ENCODE measurements around the gene NPAS1. TPM values are rescaled to one million over a fixed set of nuclear protein-coding genes. Genes with fewer than 3 reads are reported as not detected.
A peak's percentile ranks its signal among the peaks of the same experiment; 100 is the strongest.
"Not testable (repeated sequence)": the region's sequence is repeated elsewhere in the genome, so short reads cannot be mapped to it uniquely, and the experiment has no call there.

The NPAS1 gene
- total RNA-seq, 1 experiment from 2014 or later, result 7.7 TPM

- DNase-seq (ENCODE audit: low spot score), result no peak
- in situ Hi-C loops (cut with HindIII; ENCODE audit: low sequenced_read_pairs), result no loop called here
These were observed 47.0 kb downstream of the NPAS1 start for GRCh38 chr19:47066376-47067214.

DNA sequence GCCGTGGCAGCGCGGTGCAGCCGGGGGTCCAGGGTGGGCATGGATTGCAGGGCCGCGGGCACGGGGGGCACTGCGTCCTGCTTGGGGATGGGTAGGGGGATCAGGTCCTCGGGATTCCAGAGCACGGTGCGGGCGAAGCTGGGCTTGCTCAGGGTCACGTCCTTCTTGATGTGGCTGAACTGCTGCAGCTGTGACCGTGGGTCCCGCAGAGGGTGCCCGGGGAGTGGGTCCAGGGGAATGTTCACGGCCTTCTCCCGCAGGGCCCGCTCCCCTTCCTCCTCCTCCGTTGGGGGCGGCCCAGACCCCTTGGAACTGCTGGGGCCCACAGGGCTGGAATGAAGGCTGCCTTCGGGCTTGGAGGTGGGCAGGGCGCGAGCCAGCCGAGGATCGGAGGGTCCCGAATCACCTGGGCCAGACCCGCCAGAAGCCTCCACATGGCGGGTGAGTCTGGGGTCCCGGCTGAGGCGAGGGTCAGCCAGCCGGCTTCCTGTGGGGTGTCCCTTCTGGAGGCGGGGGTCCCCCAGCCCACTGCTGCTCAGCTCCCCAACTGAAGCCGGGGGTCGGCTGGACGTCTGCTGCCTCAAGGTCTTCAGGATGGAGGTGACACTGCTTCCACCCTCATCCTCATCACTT, 47.7 kb downstream of the NPAS1 start:
- in situ Hi-C loops (cut with HindIII; ENCODE audit: low sequenced_read_pairs), result no loop called here
- no peak for DNase-seq (ENCODE audit: low spot score)

GRCh38 chr19:47068246-47068645, 48.6 kb downstream of the NPAS1 start:
- no peak for DNase-seq (ENCODE audit: low spot score)
- in situ Hi-C loops (cut with HindIII; ENCODE audit: low sequenced_read_pairs), result no loop called here

GRCh38 chr19:47068876-47069406, 49.3 kb downstream of the NPAS1 start:
- in situ Hi-C loops (cut with HindIII; ENCODE audit: low sequenced_read_pairs), result no loop called here
- DNase-seq (ENCODE audit: low spot score), result no peak

DNA sequence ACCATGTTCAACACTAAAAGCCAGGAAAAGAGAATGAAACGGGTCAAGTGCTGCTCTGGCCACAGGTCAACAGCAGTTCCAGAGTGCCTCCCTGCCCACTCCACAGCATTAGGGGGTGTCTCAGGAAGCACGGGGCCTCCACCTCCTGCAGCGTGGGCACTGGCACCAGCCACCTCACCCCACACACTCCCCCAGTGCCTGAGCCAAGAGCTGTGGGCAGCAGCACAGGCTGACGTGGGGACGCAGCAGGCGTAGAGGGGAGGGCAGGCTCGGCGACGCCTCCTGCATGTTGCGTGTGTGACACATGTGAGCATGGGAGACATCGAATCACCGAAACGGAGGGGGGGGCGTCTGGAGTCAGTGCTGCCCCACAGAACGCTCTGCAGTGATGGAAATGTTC, 50.2 kb downstream of the NPAS1 start:
- no peak for DNase-seq (ENCODE audit: low spot score)
- in situ Hi-C loops (cut with HindIII; ENCODE audit: low sequenced_read_pairs), result no loop called here

- in situ Hi-C loops (cut with HindIII; ENCODE audit: low sequenced_read_pairs), result no loop called here
These were observed 51.1 kb downstream of the NPAS1 start for GRCh38 chr19:47070756-47071155.

GRCh38 chr19:47071731-47072130, 52.1 kb downstream of the NPAS1 start:
- DNase-seq (ENCODE audit: low spot score), result no peak
- in situ Hi-C loops (cut with HindIII; ENCODE audit: low sequenced_read_pairs), result no loop called here

More at GRCh38 chr19:47070756-47071155, 51.1 kb downstream of the NPAS1 start:
- no peak for DNase-seq (ENCODE audit: low spot score)

- DNase-seq (ENCODE audit: low spot score), result no peak
- in situ Hi-C loops (cut with HindIII; ENCODE audit: low sequenced_read_pairs), result no loop called here
These were observed 52.7 kb downstream of the NPAS1 start for GRCh38 chr19:47072323-47072722.

DNA sequence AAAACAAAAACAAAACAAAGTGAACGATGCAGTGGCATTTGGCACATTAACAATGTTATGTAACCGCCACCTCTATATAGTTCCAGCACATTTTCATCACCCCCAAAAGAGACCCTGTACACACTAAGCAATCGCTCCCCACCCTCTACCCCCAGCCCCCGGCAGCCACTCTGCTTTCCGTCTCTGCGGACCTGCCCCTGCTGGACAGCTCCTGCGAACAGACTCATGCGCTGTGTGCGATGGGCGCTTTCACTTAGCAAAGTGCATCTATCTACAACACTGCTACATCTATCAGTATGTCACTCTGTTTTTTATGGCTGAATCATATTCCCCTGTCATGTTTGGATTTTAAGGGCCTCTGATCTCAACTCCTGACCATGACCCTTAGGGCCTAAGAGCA, 53.9 kb downstream of the NPAS1 start:
- DNase-seq (ENCODE audit: low spot score), result no peak
- in situ Hi-C loops (cut with HindIII; ENCODE audit: low sequenced_read_pairs), result no loop called here

DNA sequence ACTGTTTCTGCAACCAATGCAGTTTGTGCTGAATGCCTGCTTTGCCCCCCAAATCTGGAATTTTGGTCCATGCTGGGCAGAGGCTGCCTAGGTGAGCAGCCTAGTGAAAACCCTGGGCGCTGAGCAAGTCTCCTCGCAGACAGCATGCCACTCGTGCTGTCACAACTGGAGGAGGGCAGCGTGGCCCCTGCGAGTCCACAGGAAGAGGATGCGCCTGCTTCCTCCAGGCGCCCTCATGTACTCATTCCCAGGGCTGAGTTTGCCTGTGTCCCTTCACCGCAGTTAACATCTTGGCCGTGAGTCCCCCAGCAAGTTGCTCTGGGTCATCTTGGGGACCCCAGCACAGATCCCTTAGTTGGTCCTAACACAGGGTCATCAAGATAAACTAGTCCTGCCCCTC, 55.0 kb downstream of the NPAS1 start:
- in situ Hi-C loops (cut with HindIII; ENCODE audit: low sequenced_read_pairs), result no loop called here
- DNase-seq (ENCODE audit: low spot score), result no peak

DNA sequence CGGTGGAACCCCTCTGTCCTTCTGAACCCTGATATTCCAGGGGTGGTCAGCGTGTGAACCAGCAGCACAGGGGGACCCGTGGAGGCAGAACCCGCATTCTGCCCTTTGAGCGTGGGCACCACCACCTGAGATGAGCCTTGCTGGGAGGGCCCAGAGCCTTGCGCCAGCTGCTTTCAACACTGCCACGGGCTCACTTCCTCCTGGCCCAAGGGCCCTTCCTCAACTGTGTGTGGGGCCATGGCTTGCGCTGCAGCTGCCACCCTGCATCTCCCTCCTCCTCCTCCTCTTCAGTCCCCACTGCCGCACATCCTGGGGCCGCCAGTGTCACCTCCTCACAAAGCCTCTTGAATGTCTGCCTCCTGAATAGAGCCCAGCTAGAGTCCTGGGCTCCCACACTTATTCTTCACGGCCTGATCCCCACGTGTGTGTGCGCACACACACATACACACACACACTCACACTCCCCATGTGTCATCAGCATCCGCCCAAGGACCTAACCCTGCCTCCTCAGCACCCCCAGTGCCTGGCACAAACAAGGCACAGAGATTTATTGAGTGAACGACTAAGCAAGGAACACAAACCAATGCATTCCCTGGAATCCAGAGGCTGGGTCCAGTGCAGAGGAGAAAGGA, 55.7 kb downstream of the NPAS1 start:
- no peak for DNase-seq (ENCODE audit: low spot score)
- in situ Hi-C loops (cut with HindIII; ENCODE audit: low sequenced_read_pairs), result no loop called here

DNA sequence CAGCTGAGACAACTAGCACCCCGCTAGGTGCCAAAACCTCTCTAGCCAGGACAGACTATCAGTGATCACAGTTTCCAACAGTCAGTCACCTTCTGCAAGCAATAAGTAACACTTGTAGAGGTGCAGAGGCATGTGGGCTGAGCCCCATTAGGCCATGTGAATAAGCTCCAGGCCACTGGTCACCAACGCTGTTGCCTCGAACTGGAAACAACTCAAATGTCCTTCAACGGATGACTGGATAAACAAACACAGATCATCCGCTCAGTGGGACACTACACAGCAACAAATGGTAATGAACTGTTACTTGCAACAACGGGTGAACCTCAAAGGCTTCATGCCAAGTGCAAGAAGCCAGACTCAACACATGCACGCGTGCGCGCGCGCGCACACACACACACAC, 56.3 kb downstream of the NPAS1 start:
- in situ Hi-C loops (cut with HindIII; ENCODE audit: low sequenced_read_pairs), result no loop called here

DNA sequence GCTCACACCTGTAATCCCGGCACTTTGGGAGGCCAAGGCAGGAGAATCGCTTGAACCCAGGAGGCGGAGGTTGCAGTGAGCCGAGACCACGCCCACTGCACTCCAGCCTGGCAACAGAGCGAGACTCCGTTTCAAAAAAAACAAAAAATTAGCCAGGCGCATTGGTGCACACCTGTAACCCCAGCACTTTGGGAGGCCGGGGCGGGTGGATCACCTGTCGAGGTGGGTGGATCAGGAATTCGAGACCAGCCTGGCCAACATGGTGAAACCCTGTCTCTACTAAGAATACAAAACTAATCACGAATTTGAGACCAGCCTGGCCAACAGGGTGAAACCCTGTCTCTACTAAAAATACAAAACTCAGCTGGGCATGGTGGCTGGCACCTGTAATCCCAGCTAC, 58.7 kb downstream of the NPAS1 start:
- DNase-seq (ENCODE audit: low spot score); in situ Hi-C loops (cut with HindIII; ENCODE audit: low sequenced_read_pairs): not testable (repeated sequence)

More for the DNA sequence above, 56.3 kb downstream of the NPAS1 start:
- peak; percentile 78 for DNase-seq (ENCODE audit: low spot score)

- in situ Hi-C loops (cut with HindIII; ENCODE audit: low sequenced_read_pairs), result no loop called here
- DNase-seq (ENCODE audit: low spot score), result no peak
These were observed 61.5 kb downstream of the NPAS1 start for GRCh38 chr19:47081095-47081494.

GRCh38 chr19:47082493-47082892, 62.9 kb downstream of the NPAS1 start:
- DNase-seq (ENCODE audit: low spot score), result no peak
- in situ Hi-C loops (cut with HindIII; ENCODE audit: low sequenced_read_pairs), result no loop called here

DNA sequence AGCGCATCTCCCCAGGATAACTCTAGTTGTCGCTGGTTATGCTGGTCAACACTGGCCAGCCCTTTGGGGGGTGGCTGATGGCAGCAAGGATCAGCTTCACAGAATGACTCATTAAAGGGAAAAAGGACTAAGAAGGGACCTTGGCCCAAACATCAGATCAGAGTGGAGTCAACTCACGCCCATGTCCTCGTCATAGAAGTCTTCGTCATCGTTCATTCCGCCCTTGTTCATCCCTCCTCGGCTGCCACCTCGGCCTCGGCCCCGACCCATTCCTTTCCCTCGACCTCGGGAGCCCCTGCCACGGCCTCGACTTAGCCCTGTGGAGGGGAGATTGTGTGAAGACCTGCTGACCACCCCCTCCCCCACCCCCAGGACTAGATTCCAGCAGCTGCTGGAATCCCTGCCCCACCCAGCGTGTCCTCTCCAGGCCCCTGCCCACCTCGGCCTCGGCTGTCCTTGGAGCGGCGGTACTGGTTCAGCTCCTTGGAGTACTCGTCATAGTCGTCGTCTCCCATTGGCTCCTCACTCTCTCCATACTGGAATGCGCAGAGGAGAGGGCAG, 65.3 kb downstream of the NPAS1 start:
- in situ Hi-C loops (cut with HindIII; ENCODE audit: low sequenced_read_pairs), result no loop called here
- no peak for DNase-seq (ENCODE audit: low spot score)

GRCh38 chr19:47086280-47086679, 66.6 kb downstream of the NPAS1 start:
- DNase-seq (ENCODE audit: low spot score), result no peak
- in situ Hi-C loops (cut with HindIII; ENCODE audit: low sequenced_read_pairs), result no loop called here

DNA sequence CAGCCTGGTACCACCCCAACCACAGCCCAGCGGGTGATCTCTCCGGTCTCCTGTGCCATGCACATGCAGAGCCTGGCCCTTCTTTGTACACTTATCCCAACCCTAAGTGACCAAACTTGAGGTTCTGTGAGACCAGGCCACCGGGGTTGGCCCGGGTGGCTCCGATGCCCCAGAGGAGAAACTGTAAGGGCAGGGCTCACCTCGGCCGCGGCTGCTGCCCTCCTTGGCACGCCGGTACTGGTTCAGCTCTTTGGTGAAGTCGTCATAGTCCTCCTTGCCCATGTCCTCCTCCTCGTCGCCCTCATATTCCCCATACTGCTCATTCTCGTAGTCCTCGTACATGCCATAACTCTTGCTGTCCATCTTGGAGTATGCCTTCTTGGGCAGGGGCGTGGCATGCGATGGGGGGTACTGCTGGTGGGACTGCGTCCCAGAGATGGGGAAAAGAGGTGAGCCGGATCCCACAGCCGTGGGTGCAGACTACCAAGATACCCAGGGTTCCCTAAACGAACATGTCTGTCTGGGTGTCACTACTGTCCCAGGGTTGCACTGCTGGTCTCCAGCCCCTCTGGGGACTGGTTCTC, 70.2 kb downstream of the NPAS1 start:
- in situ Hi-C loops (cut with HindIII; ENCODE audit: low sequenced_read_pairs), result no loop called here
- no peak for DNase-seq (ENCODE audit: low spot score)

GRCh38 chr19:47093254-47093653, 73.6 kb downstream of the NPAS1 start:
- in situ Hi-C loops (cut with HindIII; ENCODE audit: low sequenced_read_pairs), result no loop called here
- DNase-seq (ENCODE audit: low spot score), result peak; percentile 57

Measured in G401 (cell line).